T-helper 2 cell (primary cell): ENCODE results near the gene POU4F1.
"Not testable (repeated sequence)": the region's sequence is repeated elsewhere in the genome, so short reads cannot be mapped to it uniquely, and the experiment has no call there.

ENCODE experiments used
- DNase-seq, 5 experiments: peaks; one replicate each; pipeline versions ENCODE4 v3.0.0 to v3.0.0-alpha.2; 2012 to 2022
- total RNA-seq, 2 donors: gene quantifications; one replicate each; lab custom pipeline; 2026; lab: John Stamatoyannopoulos, UW

The POU4F1 gene
- 0 to 0.67 reads per million in 2 donors for total RNA-seq

- peak; percentile 22 to 88 (median 44) for DNase-seq
Measured at GRCh38 chr13:78603240-78603957, at the start of gene POU4F1. POU4F1 (minus strand) TSS chr13:78603552; CDS start chr13:78603326, 226 bp downstream.

- no peak for DNase-seq
Measured at GRCh38 chr13:78652651-78653050, 49.3 kb upstream of the POU4F1 start.

- DNase-seq, result no peak
Measured at GRCh38 chr13:78650717-78651083, 47.3 kb upstream of the POU4F1 start.

- DNase-seq, result no peak
Measured at GRCh38 chr13:78649997-78650716, 46.8 kb upstream of the POU4F1 start.

- not testable (repeated sequence) for DNase-seq
Measured at GRCh38 chr13:78647109-78647678, 43.8 kb upstream of the POU4F1 start.

- DNase-seq, result peak in 1 of 5 experiments; percentile 89
Measured at GRCh38 chr13:78638216-78638615, 34.9 kb upstream of the POU4F1 start.

- DNase-seq, result no peak
Measured at GRCh38 chr13:78636495-78636894, 33.1 kb upstream of the POU4F1 start.

- DNase-seq, result no peak
Measured at GRCh38 chr13:78632996-78633395, 29.6 kb upstream of the POU4F1 start.

GRCh38 chr13:78631077-78631476, 27.7 kb upstream of the POU4F1 start:
- no peak for DNase-seq

- DNase-seq, result no peak
Measured at GRCh38 chr13:78630511-78630910, 27.2 kb upstream of the POU4F1 start.

- DNase-seq, result no peak
Measured at GRCh38 chr13:78625384-78625783, 22.0 kb upstream of the POU4F1 start.

GRCh38 chr13:78623132-78623531, 19.8 kb upstream of the POU4F1 start:
- DNase-seq, result no peak

- DNase-seq, result no peak
Measured at GRCh38 chr13:78620936-78621470, 17.7 kb upstream of the POU4F1 start.

GRCh38 chr13:78618411-78618810, 15.1 kb upstream of the POU4F1 start:
- no peak for DNase-seq

- DNase-seq, result no peak
Measured at GRCh38 chr13:78611040-78611439, 7.7 kb upstream of the POU4F1 start.

- DNase-seq, result no peak
Measured at GRCh38 chr13:78610381-78610883, 7.1 kb upstream of the POU4F1 start.

GRCh38 chr13:78609464-78610205, 6.3 kb upstream of the POU4F1 start:
- DNase-seq, result no peak

- no peak for DNase-seq
Measured at GRCh38 chr13:78608688-78609463, 5.5 kb upstream of the POU4F1 start.

- no peak for DNase-seq
Measured at GRCh38 chr13:78608252-78608687, 4.9 kb upstream of the POU4F1 start.

- no peak for DNase-seq
Measured at GRCh38 chr13:78607409-78608251, 4.3 kb upstream of the POU4F1 start.
